DMS79 (cell line): ENCODE data around the gene CDK5R2.
"Not testable (repeated sequence)": the region's sequence is repeated elsewhere in the genome, so short reads cannot be mapped to it uniquely, and the experiment has no call there.

ENCODE experiments used
- DNase-seq: peaks from one replicate; lab custom pipeline; 2025; lab: John Stamatoyannopoulos, UW

CDK5R2 gene

GRCh38 chr2:218959141-218959731 is at the start of gene CDK5R2:
TSS of gene CDK5R2 (plus strand) at chr2:218959666. CDS start at chr2:218959821, 155 bp downstream.
- peak; percentile 85 for DNase-seq

- no peak for DNase-seq
Measured at GRCh38 chr2:218910741-218911140, 48.7 kb upstream of the CDK5R2 start.

GRCh38 chr2:218920504-218920903 is 39.0 kb upstream of the CDK5R2 start:
- no peak for DNase-seq

GRCh38 chr2:218924757-218925156 is 34.7 kb upstream of the CDK5R2 start:
- no peak for DNase-seq

GRCh38 chr2:218925434-218925833 is 34.0 kb upstream of the CDK5R2 start:
- DNase-seq = peak; percentile 15

GRCh38 chr2:218927422-218927821 is 32.0 kb upstream of the CDK5R2 start:
- DNase-seq = peak; percentile 10

GRCh38 chr2:218927876-218928275 is 31.6 kb upstream of the CDK5R2 start:
- DNase-seq = no peak

GRCh38 chr2:218930488-218930887 is 29.0 kb upstream of the CDK5R2 start:
- DNase-seq = not testable (repeated sequence)

- DNase-seq = not testable (repeated sequence)
Measured at GRCh38 chr2:218931751-218932150, 27.7 kb upstream of the CDK5R2 start.

- DNase-seq = no peak
Measured at GRCh38 chr2:218944759-218945404, 14.6 kb upstream of the CDK5R2 start.

GRCh38 chr2:218946621-218947020 is 12.8 kb upstream of the CDK5R2 start:
- DNase-seq = no peak

GRCh38 chr2:218952160-218952559 is 7.3 kb upstream of the CDK5R2 start:
- DNase-seq = no peak

- DNase-seq = no peak
Measured at GRCh38 chr2:218953366-218953954, 6.0 kb upstream of the CDK5R2 start.

- no peak for DNase-seq
Measured at GRCh38 chr2:218954541-218955300, 4.7 kb upstream of the CDK5R2 start.

- no peak for DNase-seq
Measured at GRCh38 chr2:218956039-218956438, 3.4 kb upstream of the CDK5R2 start.

- DNase-seq = no peak
Measured at GRCh38 chr2:218957671-218958070, 1.8 kb upstream of the CDK5R2 start.

- DNase-seq = no peak
Measured at GRCh38 chr2:218958276-218958675, 1.2 kb upstream of the CDK5R2 start.

- no peak for DNase-seq
Measured at GRCh38 chr2:218959761-218960308, 369 bp downstream of the CDK5R2 start.

- peak; percentile 14 for DNase-seq
Measured at GRCh38 chr2:218960309-218961165, 1.1 kb downstream of the CDK5R2 start.

GRCh38 chr2:218961229-218961628 is 1.8 kb downstream of the CDK5R2 start:
- peak; percentile 44 for DNase-seq
